ENCODE results near the gene PIMREG. TPM values are rescaled to one million over a fixed set of nuclear protein-coding genes. Genes with fewer than 3 reads are reported as not detected.
A peak's percentile ranks its signal among the peaks of the same experiment; 100 is the strongest.

Gene PIMREG
- total RNA-seq, 3 donors from 2014 or later: 0.95 to 13.0 (median 3.2) TPM

DNA sequence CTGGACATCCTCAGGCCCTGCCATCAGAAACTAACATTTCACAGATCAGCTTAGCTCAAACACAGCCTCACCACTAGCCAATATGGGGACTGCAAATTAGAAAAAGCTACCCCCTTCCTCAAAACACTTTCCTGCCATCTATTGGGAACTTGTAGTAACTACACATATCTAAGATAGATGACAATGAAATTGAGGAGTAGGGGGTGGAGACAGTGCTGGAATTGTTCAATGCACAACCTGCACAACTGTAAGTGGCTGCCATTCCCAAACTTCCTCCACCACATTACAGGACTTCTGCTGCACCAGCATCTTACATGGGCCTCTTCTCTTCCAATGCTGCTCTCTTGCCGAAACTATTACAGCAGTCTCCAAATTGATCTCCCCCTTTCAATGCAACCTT lies 31.2 kb upstream of the PIMREG start:
- peak; percentile 26 for ATAC-seq
- H3K9me3 ChIP-seq: no peaks in the 10 kb centered on the region
- DNase-seq: no peak
- no peaks in the 10 kb centered on the region for H3K36me3 ChIP-seq (ENCODE audit: low read depth)
- TF ChIP-seq, protein P1, sequence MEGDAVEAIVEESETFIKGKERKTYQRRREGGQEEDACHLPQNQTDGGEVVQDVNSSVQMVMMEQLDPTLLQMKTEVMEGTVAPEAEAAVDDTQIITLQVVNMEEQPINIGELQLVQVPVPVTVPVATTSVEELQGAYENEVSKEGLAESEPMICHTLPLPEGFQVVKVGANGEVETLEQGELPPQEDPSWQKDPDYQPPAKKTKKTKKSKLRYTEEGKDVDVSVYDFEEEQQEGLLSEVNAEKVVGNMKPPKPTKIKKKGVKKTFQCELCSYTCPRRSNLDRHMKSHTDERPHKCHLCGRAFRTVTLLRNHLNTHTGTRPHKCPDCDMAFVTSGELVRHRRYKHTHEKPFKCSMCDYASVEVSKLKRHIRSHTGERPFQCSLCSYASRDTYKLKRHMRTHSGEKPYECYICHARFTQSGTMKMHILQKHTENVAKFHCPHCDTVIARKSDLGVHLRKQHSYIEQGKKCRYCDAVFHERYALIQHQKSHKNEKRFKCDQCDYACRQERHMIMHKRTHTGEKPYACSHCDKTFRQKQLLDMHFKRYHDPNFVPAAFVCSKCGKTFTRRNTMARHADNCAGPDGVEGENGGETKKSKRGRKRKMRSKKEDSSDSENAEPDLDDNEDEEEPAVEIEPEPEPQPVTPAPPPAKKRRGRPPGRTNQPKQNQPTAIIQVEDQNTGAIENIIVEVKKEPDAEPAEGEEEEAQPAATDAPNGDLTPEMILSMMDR (IDR thresholded peaks at IDR 0.05): no peak
- H3K4me1 ChIP-seq (ENCODE audit: low read depth): no peaks in the 10 kb centered on the region
- intact Hi-C loops (cut with DNase I, micrococcal nuclease): no loop called here
- no peak overlapping the region for H3K4me3 ChIP-seq

DNA sequence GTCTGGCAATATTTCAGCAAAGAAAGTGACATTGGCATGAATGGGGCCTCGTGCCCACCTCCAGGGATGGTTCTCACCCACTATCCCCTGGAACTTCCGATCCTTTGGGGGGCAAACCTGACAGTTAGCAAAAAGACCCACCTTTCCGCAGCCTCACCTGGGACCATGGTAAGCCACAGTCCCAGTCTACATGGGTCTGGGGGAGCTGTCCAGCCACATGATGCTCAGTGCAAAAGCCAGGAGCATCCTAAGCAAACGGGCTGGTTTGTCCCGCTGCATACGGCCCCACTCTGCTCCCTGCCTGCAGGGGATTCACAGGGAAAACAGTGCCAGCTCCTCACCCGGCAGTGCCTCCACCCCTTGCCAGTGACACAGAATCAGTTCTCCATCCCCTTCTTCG lies 28.6 kb upstream of the PIMREG start:
- Histone ChIP-seq H3K4me3 (no peak overlapping the region), H3K4me1 (ENCODE audit: low read depth) (no peaks in the 10 kb centered on the region), H3K36me3 (ENCODE audit: low read depth) (no peaks in the 10 kb centered on the region), H3K9me3 (no peaks in the 10 kb centered on the region)
- intact Hi-C loops (cut with DNase I, micrococcal nuclease): no loop called here
- TF ChIP-seq, protein P1 (IDR thresholded peaks at IDR 0.05): no peak
- DNase-seq (no peak), ATAC-seq (no peak)

DNA sequence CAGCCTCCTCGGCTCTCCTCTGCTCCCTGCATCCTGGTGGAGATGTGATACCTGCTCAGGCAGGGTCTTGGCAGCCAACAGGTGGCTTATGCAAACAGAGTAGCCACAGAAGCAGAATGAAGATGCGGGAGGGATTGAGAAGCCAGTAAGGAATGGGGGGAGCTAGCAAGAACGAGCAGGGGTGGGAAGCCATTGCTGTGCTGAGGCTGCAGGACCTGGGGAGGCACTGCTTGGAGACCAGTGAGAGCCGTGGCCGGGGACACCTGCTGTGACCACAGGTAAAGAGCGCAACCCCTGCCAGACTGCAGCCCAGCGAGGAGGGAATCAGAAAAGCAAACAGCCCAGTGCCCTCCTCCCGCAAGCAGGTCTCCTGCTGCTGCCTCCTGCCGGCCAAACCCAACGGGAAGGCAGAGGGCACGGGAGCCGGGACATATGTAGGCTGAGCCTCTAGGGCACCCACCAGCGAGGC lies 24.0 kb upstream of the PIMREG start:
- TF ChIP-seq, protein P1 (IDR thresholded peaks at IDR 0.05): no peak
- Histone ChIP-seq H3K4me1 (ENCODE audit: low read depth) (no peaks in the 10 kb centered on the region), H3K4me3 (no peak overlapping the region), H3K36me3 (ENCODE audit: low read depth) (no peaks in the 10 kb centered on the region), H3K9me3 (no peaks in the 10 kb centered on the region)
- intact Hi-C loops (cut with DNase I, micrococcal nuclease): loop anchor here (5.0 kb wide), 2 partner anchors 828 to 833 kb away; no protein-coding TSS in a partner anchor
- DNase-seq (peak in 2 of 3 donors; percentile 14 to 38), ATAC-seq (peak; percentile 32)

DNA sequence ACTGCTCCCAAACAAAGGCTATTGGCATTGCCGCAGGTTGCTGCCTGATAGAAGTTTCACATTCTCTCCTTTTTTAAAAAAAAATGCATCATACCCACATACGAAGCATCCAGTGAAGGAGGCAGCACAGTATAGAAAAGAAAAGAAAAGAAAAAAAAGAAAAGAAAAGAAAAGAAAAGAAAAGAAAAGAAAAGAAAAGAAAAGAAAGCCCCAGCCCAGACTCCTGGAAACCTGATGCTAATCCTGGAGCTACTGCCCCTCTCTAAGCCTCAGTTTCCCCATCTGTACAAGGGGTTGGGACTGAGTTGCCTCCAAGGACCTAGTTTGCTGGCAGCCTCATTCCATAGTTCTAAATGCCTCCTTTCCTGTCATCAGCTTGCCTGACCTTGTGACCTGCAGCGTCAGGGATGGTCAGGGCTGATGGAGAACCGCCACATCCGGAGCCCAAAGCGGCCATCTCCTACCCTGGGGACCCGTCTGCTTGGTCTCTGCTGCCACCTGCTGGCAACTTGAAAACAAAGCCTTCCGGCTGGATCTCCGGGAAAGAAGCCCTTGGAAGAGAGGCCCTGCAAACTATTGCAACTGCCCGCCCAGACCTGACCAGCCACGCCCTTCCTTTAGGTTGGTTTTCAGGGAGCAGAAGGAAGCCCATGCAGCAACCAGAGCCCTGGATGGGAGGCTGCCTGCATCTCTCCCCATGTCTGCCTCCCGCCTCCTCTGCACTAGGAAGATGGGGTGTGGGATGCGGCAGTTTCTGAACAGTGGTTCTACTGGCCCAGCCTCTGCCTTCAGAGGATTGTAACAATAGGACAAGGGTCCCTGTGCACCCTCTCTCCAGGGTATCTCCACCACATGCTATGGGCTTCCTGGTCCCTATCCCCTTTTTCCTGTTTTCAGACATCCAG lies 22.3 kb upstream of the PIMREG start:
- H3K9me3 ChIP-seq: no peaks in the 10 kb centered on the region
- TF ChIP-seq, protein P1 (IDR thresholded peaks at IDR 0.05): peak; percentile 75
- intact Hi-C loops (cut with DNase I, micrococcal nuclease): loop anchor here (5.0 kb wide), 2 partner anchors 830 to 835 kb away; no protein-coding TSS in a partner anchor
- no peaks in the 10 kb centered on the region for H3K36me3 ChIP-seq (ENCODE audit: low read depth)
- peak; percentile 89 for ATAC-seq
- H3K4me3 ChIP-seq: no peak overlapping the region
- no peaks in the 10 kb centered on the region for H3K4me1 ChIP-seq (ENCODE audit: low read depth)
- peak; percentile 63 to 81 (median 79) for DNase-seq

DNA sequence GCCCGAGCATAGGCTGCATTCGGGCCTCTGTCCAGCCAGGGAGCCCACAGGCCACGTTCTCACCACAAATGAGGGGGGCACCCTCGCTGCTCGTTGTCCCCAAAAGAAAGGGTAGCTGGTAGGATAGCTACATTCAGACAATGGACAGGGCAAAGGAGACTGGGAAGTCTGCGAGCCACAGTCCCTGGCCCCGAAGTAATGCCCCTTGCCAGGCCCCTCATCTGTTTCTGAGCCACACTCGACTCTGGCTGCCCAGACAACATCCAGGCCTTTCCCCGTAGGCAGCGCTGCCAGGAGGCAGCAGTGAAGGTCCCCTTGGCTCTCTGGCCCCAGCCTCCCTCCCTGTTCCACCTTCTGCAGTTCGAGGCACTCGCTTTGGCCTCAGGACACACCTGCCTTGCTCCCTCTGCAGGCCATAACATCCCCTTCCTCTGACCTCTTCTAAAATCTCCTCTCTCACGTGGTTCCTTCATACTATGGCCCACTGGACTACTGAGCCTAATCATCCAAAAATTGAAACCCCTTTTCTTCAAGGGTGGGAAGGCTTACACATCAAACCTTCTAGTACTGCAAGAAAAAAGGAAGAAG lies 21.5 kb upstream of the PIMREG start:
- no peak for DNase-seq
- Histone ChIP-seq H3K4me3 (no peak overlapping the region), H3K9me3 (no peaks in the 10 kb centered on the region), H3K36me3 (ENCODE audit: low read depth) (no peaks in the 10 kb centered on the region), H3K4me1 (ENCODE audit: low read depth) (no peaks in the 10 kb centered on the region)
- no peak for ATAC-seq
- intact Hi-C loops (cut with DNase I, micrococcal nuclease): loop anchor here (5.0 kb wide), 2 partner anchors 830 to 835 kb away; no protein-coding TSS in a partner anchor
- TF ChIP-seq, protein P1 (IDR thresholded peaks at IDR 0.05): no peak
